ENCODE results near the gene BORCS8.

Gene BORCS8

GRCh38 chr19:19201697-19202630, 10.0 kb upstream of the BORCS8 start:
- no peak for DNase-seq (ENCODE audit: low read depth in 1 of 2, low spot score in 1 of 2)
- peak overlapping the region; percentile 88 for H3K27ac ChIP-seq (replicated peaks)
- peak overlapping the region; percentile 50 for H3K4me3 ChIP-seq (replicated peaks; ENCODE audit: insufficient read depth, low read length)

GRCh38 chr19:19193926-19194325, 2.0 kb upstream of the BORCS8 start:
- Histone ChIP-seq H3K27me3 (ENCODE audit: insufficient read depth, poor library complexity, severe bottlenecking) (no peaks in the 10 kb centered on the region), H3K27ac (replicated peaks) (peak overlapping the region; percentile 100), H3K4me3 (replicated peaks; ENCODE audit: insufficient read depth, low read length) (peak overlapping the region; percentile 4)
- TF ChIP-seq CTCF (IDR thresholded peaks at IDR 0.05; ENCODE audit: insufficient read depth, low read length) (no peak), POLR2AphosphoS5 (IDR thresholded peaks at IDR 0.05; ENCODE audit: low read depth) (no peak), GABPA (IDR thresholded peaks at IDR 0.05; ENCODE audit: low read depth) (no peak), REST (IDR thresholded peaks at IDR 0.05; ENCODE audit: insufficient replicate concordance, low read depth) (no peak), SPI1 (IDR thresholded peaks at IDR 0.05; ENCODE audit: borderline replicate concordance, low read depth) (no peak)
- DNase-seq (ENCODE audit: low read depth in 1 of 2, low spot score in 1 of 2), result no peak

More at GRCh38 chr19:19201697-19202630, 10.0 kb upstream of the BORCS8 start:
- TF ChIP-seq SPI1 (IDR thresholded peaks at IDR 0.05; ENCODE audit: borderline replicate concordance, low read depth) (no peak), REST (IDR thresholded peaks at IDR 0.05; ENCODE audit: insufficient replicate concordance, low read depth) (no peak)
- no peaks in the 10 kb centered on the region for H3K27me3 ChIP-seq (ENCODE audit: insufficient read depth, poor library complexity, severe bottlenecking)

- TF ChIP-seq REST (IDR thresholded peaks at IDR 0.05; ENCODE audit: insufficient replicate concordance, low read depth), result no peak
- no peak for TF ChIP-seq POLR2AphosphoS5 (IDR thresholded peaks at IDR 0.05; ENCODE audit: low read depth)
- no peak for TF ChIP-seq GABPA (IDR thresholded peaks at IDR 0.05; ENCODE audit: low read depth)
- no peak for TF ChIP-seq SPI1 (IDR thresholded peaks at IDR 0.05; ENCODE audit: borderline replicate concordance, low read depth)
- TF ChIP-seq CTCF (IDR thresholded peaks at IDR 0.05; ENCODE audit: insufficient read depth, low read length), result no peak
- Histone ChIP-seq H3K27ac (replicated peaks) (peak overlapping the region; percentile 100), H3K4me3 (replicated peaks; ENCODE audit: insufficient read depth, low read length) (peak overlapping the region; percentile 67), H3K27me3 (ENCODE audit: insufficient read depth, poor library complexity, severe bottlenecking) (no peaks in the 10 kb centered on the region)
- no peak for DNase-seq (ENCODE audit: low read depth in 1 of 2, low spot score in 1 of 2)
These were observed 1.0 kb upstream of the BORCS8 start for GRCh38 chr19:19192910-19193423.

All from HL-60 (cell line).